GM12878 (cell line): Measurements from ENCODE around the gene DMRTB1. TPM values are rescaled to one million over a fixed set of nuclear protein-coding genes. Genes with fewer than 3 reads are reported as not detected.

Source experiments
- ATAC-seq: fragments of 200-7000 bp; cut with Tn5 transposase; 3 replicates; pipeline ENCODE4 v1.9.1; 2020; ENCODE audit warnings: mild to moderate bottlenecking, moderate library complexity
- BruUV-seq: library from RNA; stranded (reverse); fragments of 400-500 nt; replicated peaks from 2 replicates; lab custom pipeline; 2021; lab: Mats Ljungman, UMichigan
- CTCF ChIA-PET: fragments of 300-600 bp; sonication (Branson Sonifier 250); formaldehyde crosslinking; extraction: SDS; loops from one replicate; lab custom pipeline; 2021; ENCODE audit warnings: inconsistent platforms; lab: Yijun Ruan, JAX
- POLR2A ChIA-PET: fragments of 350-600 bp; formaldehyde crosslinking; extraction: SDS; loops from one replicate; lab custom pipeline; 2021; ENCODE audit warnings: inconsistent platforms; lab: Charles Lee
- RAD21 ChIA-PET: fragments of 300-600 bp; sonication (Branson Sonifier 250); formaldehyde crosslinking; loops from one replicate; lab custom pipeline; 2023; ENCODE audit warnings: antibody characterized with exemption; ENCODE audit not compliant: unreplicated experiment; lab: Charles Lee
- SMC1A ChIA-PET: fragments of 300-600 bp; sonication (Branson Sonifier 250); formaldehyde crosslinking; loops from one replicate; lab custom pipeline; 2023; ENCODE audit not compliant: unreplicated experiment, uncharacterized antibody; lab: Charles Lee
- DNase-seq: peaks from one replicate; pipeline ENCODE4 v3.0.0-alpha.2; 2011; ENCODE audit warnings: low read depth, low spot score
- FAIRE-seq: peaks from 3 replicates; lab custom pipeline; 2011; peaks lifted over from hg19 to GRCh38; lab: Jason Lieb, UNC
- H2AFZ ChIP-seq: 2 replicates; pipeline ENCODE4 v1.6.0; 2011; ENCODE audit warnings: low read depth, low read length, control low read depth; ENCODE audit not compliant: control insufficient read depth
- H3K27ac ChIP-seq: 2 replicates; pipeline ENCODE4 v1.5.1; 2011; ENCODE audit warnings: control low read depth; ENCODE audit not compliant: control insufficient read depth, insufficient read depth
- H3K27me3 ChIP-seq, 2 experiments: replicated peaks in 1 of 2; 2 replicates each; pipeline versions ENCODE4 v1.6.0 to v1.6.1; 2011; ENCODE audit warnings: low read length in 1 of 2; ENCODE audit not compliant: control insufficient read depth in 2 of 2, insufficient read depth in 2 of 2
- H3K36me3 ChIP-seq, 2 experiments: 2 replicates each; pipeline ENCODE4 v1.5.1; 2011; ENCODE audit warnings: low read length in 1 of 2; ENCODE audit not compliant: control insufficient read depth in 2 of 2, insufficient read depth in 2 of 2
- H3K4me1 ChIP-seq: 2 replicates; pipeline ENCODE4 v1.6.1; 2011; ENCODE audit warnings: mild to moderate bottlenecking, low read length, moderate library complexity, mixed read lengths; ENCODE audit not compliant: control insufficient read depth, insufficient read depth
- H3K4me2 ChIP-seq: 2 replicates; pipeline ENCODE4 v1.6.0; 2011; ENCODE audit warnings: control low read depth; ENCODE audit not compliant: control insufficient read depth, insufficient read depth
- H3K4me3 ChIP-seq: fragments of 200-600 bp; sonication (generic); 2 replicates; pipeline ENCODE4 v1.5.1; 2016
- H3K79me2 ChIP-seq: 2 replicates; pipeline ENCODE4 v1.6.0; 2011; ENCODE audit warnings: low read length; ENCODE audit not compliant: control insufficient read depth, insufficient read depth
- H3K9ac ChIP-seq: 2 replicates; pipeline ENCODE4 v1.8.0; 2011; ENCODE audit warnings: low read length, control low read depth, mixed read lengths; ENCODE audit not compliant: control insufficient read depth, insufficient read depth
- H3K9me3 ChIP-seq: replicated peaks from 3 replicates; pipeline ENCODE4 v1.5.1; 2011; ENCODE audit warnings: mild to moderate bottlenecking, low read length; ENCODE audit not compliant: control insufficient read depth, insufficient read depth
- H4K20me1 ChIP-seq: 2 replicates; pipeline ENCODE4 v1.6.0; 2011; ENCODE audit not compliant: control insufficient read depth, insufficient read depth
- ATF7 ChIP-seq: fragments of 450-650 bp; IDR thresholded peaks from 2 replicates; pipeline ENCODE4 v1.6.1; 2016; ENCODE audit warnings: low read depth, mild to moderate bottlenecking
- BCL11A ChIP-seq: IDR thresholded peaks from 2 replicates; pipeline ENCODE4 v1.6.1; 2011; ENCODE audit warnings: low read depth, low read length
- CBFB ChIP-seq: IDR thresholded peaks from 2 replicates; pipeline ENCODE4 v1.6.1; 2016; ENCODE audit warnings: antibody characterized with exemption, low read depth
- E2F8 ChIP-seq: fragments of 450-650 bp; IDR thresholded peaks from 2 replicates; pipeline ENCODE4 v1.6.1; 2018; ENCODE audit warnings: mild to moderate bottlenecking, low read depth, moderate library complexity; ENCODE audit not compliant: partially characterized antibody
- E4F1 ChIP-seq: fragments of 450-650 bp; IDR thresholded peaks from 2 replicates; pipeline ENCODE4 v1.6.1; 2018; ENCODE audit warnings: borderline replicate concordance, mild to moderate bottlenecking; ENCODE audit not compliant: partially characterized antibody
- EZH2 ChIP-seq: IDR thresholded peaks from 2 replicates; pipeline ENCODE4 v1.6.1; 2012; ENCODE audit warnings: low read depth, mild to moderate bottlenecking, control low read depth, inconsistent platforms, low read length, borderline replicate concordance; ENCODE audit not compliant: control insufficient read depth
- LARP7 ChIP-seq: fragments of 450-650 bp; IDR thresholded peaks from 2 replicates; pipeline ENCODE4 v1.6.1; 2017; ENCODE audit warnings: mild to moderate bottlenecking
- NR2F1 ChIP-seq: fragments of 450-650 bp; conservative IDR thresholded peaks from 2 replicates; pipeline ENCODE4 v1.6.1; 2017; ENCODE audit warnings: mild to moderate bottlenecking
- PML ChIP-seq: IDR thresholded peaks from 2 replicates; pipeline ENCODE4 v1.6.1; 2012; ENCODE audit warnings: low read length, inconsistent platforms
- RFX5 ChIP-seq: IDR thresholded peaks from 2 replicates; pipeline ENCODE4 v1.6.1; 2011; ENCODE audit warnings: low read depth, low read length, improper control_type of control experiment
- SIX5 ChIP-seq: IDR thresholded peaks from 2 replicates; pipeline ENCODE4 v1.6.1; 2011; ENCODE audit warnings: mild to moderate bottlenecking, low read depth, low read length, moderate library complexity; ENCODE audit not compliant: severe bottlenecking
- SMAD1 ChIP-seq: fragments of 450-650 bp; IDR thresholded peaks from 2 replicates; pipeline ENCODE4 v1.6.1; 2018; ENCODE audit warnings: mild to moderate bottlenecking, low read depth; ENCODE audit not compliant: partially characterized antibody
- ZBTB40 ChIP-seq: fragments of 450-650 bp; IDR thresholded peaks from 2 replicates; pipeline ENCODE4 v1.6.1; 2016; ENCODE audit warnings: mild to moderate bottlenecking, moderate library complexity, borderline replicate concordance
- ZNF217 ChIP-seq: fragments of 450-650 bp; IDR thresholded peaks from 2 replicates; pipeline ENCODE4 v1.6.1; 2017; ENCODE audit warnings: antibody characterized with exemption, mild to moderate bottlenecking
- WGBS: methylation state at CpG from one replicate; pipeline ENCODE4 v1.1.6; 2016; ENCODE audit warnings: low lambda C conversion rate; ENCODE audit not compliant: insufficient replicate concordance, insufficient coverage; ENCODE audit errors: missing lambda C conversion rate; 5-methylcytosine and 5-hydroxymethylcytosine counted together
- in situ Hi-C: fragments of 300-500 bp; cut with MboI; formaldehyde crosslinking; loops from 9 replicates; pipeline ENCODE4 v1.14.3; 2018; ENCODE audit warnings: mixed read lengths
- intact Hi-C: fragments of 100-400 bp; cut with micrococcal nuclease; formaldehyde crosslinking; loops from one replicate; pipeline ENCODE4 v1.14.2; 2022; ENCODE audit not compliant: unreplicated experiment
- polyA plus RNA-seq, 11 experiments: library from polyadenylated mRNA; depleted of rRNA in 4 of 11; unstranded in 6 of 11; stranded (reverse) in 5 of 11; fragments of >200 nt; fragmentation: Nextera tagmentation in 4 of 11; fragmentation: Illumina TruSeq in 1 of 11; extraction: Ambion mirVana in 4 of 11; extraction: Trizol in 1 of 11; gene quantifications; 1 replicate in 1 of 11; 2 replicates in 10 of 11; pipeline versions ENCODE4 v1.2.1 to v1.2.3, GENCODE V29; 2011 to 2016; ENCODE audit warnings: inconsistent platforms in 2 of 11, missing spikeins in 2 of 11, low read depth in 1 of 11
- total RNA-seq, 4 experiments: library from RNA; depleted of rRNA in 3 of 4; stranded (reverse); fragments of >200 nt in 3 of 4; fragmentation: Illumina TruSeq in 1 of 4; extraction: Trizol in 1 of 4; gene quantifications; 2 replicates each; pipeline versions ENCODE4 v1.2.1 to v1.2.3, GENCODE V29; 2013 to 2021

The DMRTB1 gene
- total and polyA plus RNA-seq, 10 of the 15 experiments (the other 5 are each of a cell fraction or from before 2014, with no cell fraction given), result not detected

GRCh38 chr1:53505891-53506290, 46.7 kb downstream of the DMRTB1 start (continued):
- TF ChIP-seq CBFB (no peak), E2F8 (no peak), ZNF217 (no peak), BCL11A (no peak)

GRCh38 chr1:53506355-53507050, 47.3 kb downstream of the DMRTB1 start:
- no peaks in the 10 kb centered on the region for H3K79me2 ChIP-seq
- intact Hi-C loops, result no loop called here
- RAD21 ChIA-PET, result no interaction called here
- H3K4me1 ChIP-seq, result no peaks in the 10 kb centered on the region
- H3K27me3 ChIP-seq, result no peaks in the 10 kb centered on the region
- BruUV-seq, result no TSS peak
- DNase-seq (no peak), FAIRE-seq (no peak), ATAC-seq (no peak)
- no peak overlapping the region for H2AFZ ChIP-seq
- CTCF ChIA-PET, result no interaction called here
- SMC1A ChIA-PET, result no interaction called here
- in situ Hi-C loops, result no loop called here
- POLR2A ChIA-PET, result no interaction called here
- H3K27ac ChIP-seq, result no peak overlapping the region
- H3K9ac ChIP-seq, result no peak overlapping the region
- H3K4me2 ChIP-seq, result no peak overlapping the region
- no peak overlapping the region for H3K4me3 ChIP-seq
- H4K20me1 ChIP-seq, result no peaks in the 10 kb centered on the region
- H3K36me3 ChIP-seq, result no peaks in the 10 kb centered on the region
- no peaks in the 10 kb centered on the region for H3K9me3 ChIP-seq
- 34% methylated on average over 25 of the region's 25 CpGs for WGBS
- no peak for TF ChIP-seq RFX5
- TF ChIP-seq ZBTB40, result no peak
- no peak for TF ChIP-seq PML
- TF ChIP-seq ATF7, result no peak
- no peak for TF ChIP-seq SMAD1
- TF ChIP-seq SIX5, result no peak
- TF ChIP-seq E4F1, result no peak
- no peak for TF ChIP-seq EZH2
- no peak for TF ChIP-seq LARP7
- TF ChIP-seq NR2F1, result no peak
